HEK293T (cell line): ENCODE data around the gene ALKBH5.

Experiments used
- CTCF ChIA-PET: fragments of 350-600 bp; formaldehyde crosslinking; extraction: SDS; loops from one replicate; lab custom pipeline; 2021; ENCODE audit warnings: antibody characterized with exemption, inconsistent platforms; lab: Yijun Ruan, JAX
- POLR2A ChIA-PET: fragments of 350-600 bp; formaldehyde crosslinking; extraction: SDS; loops from one replicate; lab custom pipeline; 2020; ENCODE audit warnings: antibody characterized with exemption, inconsistent platforms; lab: Yijun Ruan, JAX
- DNase-seq: peaks from one replicate; pipeline ENCODE4 v3.0.0; 2012; ENCODE audit warnings: mixed read lengths; ENCODE audit errors: extremely low spot score
- ARNT ChIP-seq: fragments of 450-650 bp; IDR thresholded peaks from 2 replicates; pipeline ENCODE4 v1.6.1; 2017; ENCODE audit warnings: mild to moderate bottlenecking
- BHLHE40 ChIP-seq: fragments of 450-650 bp; IDR thresholded peaks from 2 replicates; pipeline ENCODE4 v1.6.1; 2016; ENCODE audit warnings: mild to moderate bottlenecking, moderate library complexity, borderline replicate concordance
- CTBP1 ChIP-seq: fragments of 450-650 bp; IDR thresholded peaks from 2 replicates; pipeline ENCODE4 v1.6.1; 2016; ENCODE audit warnings: borderline replicate concordance
- ELF4 ChIP-seq: fragments of 450-650 bp; IDR thresholded peaks from 2 replicates; pipeline ENCODE4 v1.6.1; 2017; ENCODE audit warnings: antibody characterized with exemption
- FOXA1 ChIP-seq: fragments of 450-650 bp; IDR thresholded peaks from 2 replicates; pipeline ENCODE4 v1.6.1; 2016; ENCODE audit warnings: mild to moderate bottlenecking
- FOXK2 ChIP-seq: fragments of 450-650 bp; IDR thresholded peaks from 2 replicates; pipeline ENCODE4 v1.6.1; 2016; ENCODE audit warnings: mild to moderate bottlenecking
- FOXM1 ChIP-seq: fragments of 450-650 bp; IDR thresholded peaks from 2 replicates; pipeline ENCODE4 v1.6.1; 2017; ENCODE audit warnings: mild to moderate bottlenecking, borderline replicate concordance
- HDGF ChIP-seq: fragments of 450-650 bp; IDR thresholded peaks from 2 replicates; pipeline ENCODE4 v1.6.1; 2017; ENCODE audit warnings: antibody characterized with exemption, borderline replicate concordance
- L3MBTL2 ChIP-seq: fragments of 450-650 bp; conservative IDR thresholded peaks from 2 replicates; pipeline ENCODE4 v1.6.1; 2016; ENCODE audit warnings: mild to moderate bottlenecking
- LEF1 ChIP-seq: fragments of 450-650 bp; IDR thresholded peaks from 2 replicates; pipeline ENCODE4 v1.6.1; 2017; ENCODE audit warnings: mild to moderate bottlenecking, borderline replicate concordance
- NFRKB ChIP-seq: fragments of 450-650 bp; IDR thresholded peaks from 2 replicates; pipeline ENCODE4 v1.6.1; 2016; ENCODE audit warnings: mild to moderate bottlenecking, moderate library complexity
- PKNOX1 ChIP-seq: fragments of 450-650 bp; IDR thresholded peaks from 2 replicates; pipeline ENCODE4 v1.6.1; 2016
- SP1 ChIP-seq: fragments of 450-650 bp; IDR thresholded peaks from 2 replicates; pipeline ENCODE4 v1.6.1; 2017
- SUZ12 ChIP-seq: fragments of 450-650 bp; IDR thresholded peaks from 2 replicates; pipeline ENCODE4 v1.6.1; 2016; ENCODE audit warnings: mild to moderate bottlenecking
- TARDBP ChIP-seq: fragments of 450-650 bp; IDR thresholded peaks from 2 replicates; pipeline ENCODE4 v1.6.1; 2016
- ZNF384 ChIP-seq: fragments of 450-650 bp; IDR thresholded peaks from 2 replicates; pipeline ENCODE4 v1.6.1; 2016

Gene ALKBH5

DNA sequence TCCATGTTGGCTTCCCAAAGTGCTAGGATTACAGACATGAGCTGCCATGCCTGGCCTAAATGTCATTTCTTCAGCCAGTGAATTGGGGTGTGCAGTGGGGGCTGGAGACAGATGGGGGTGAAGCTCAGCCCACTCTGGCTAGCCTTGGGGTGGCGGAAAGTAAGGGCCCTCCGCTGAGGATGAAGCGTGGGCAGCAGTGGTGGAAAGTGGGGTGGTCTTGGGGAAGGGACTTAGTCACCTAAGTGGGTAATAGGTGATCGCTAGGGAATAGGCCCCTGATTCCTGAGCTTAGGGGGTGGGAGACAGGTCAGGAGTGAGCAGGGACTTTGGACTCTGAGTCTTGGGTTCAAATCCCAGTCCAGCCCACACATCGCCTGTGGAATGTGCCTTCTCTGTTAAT is 44.0 kb downstream of the ALKBH5 start:
- POLR2A ChIA-PET, result interaction anchor here (0.6 to 1.4 kb wide), 3 partner anchors 10 to 294 kb away, joined by 3 read pairs; no protein-coding TSS in a partner anchor
- DNase-seq, result no peak
- TF ChIP-seq SUZ12 (no peak), FOXK2 (no peak), ZNF384 (no peak), FOXM1 (no peak), LEF1 (no peak), PKNOX1 (no peak), SP1 (no peak), TARDBP (no peak), BHLHE40 (no peak), FOXA1 (no peak), ELF4 (no peak), NFRKB (no peak), L3MBTL2 (no peak), ARNT (no peak), HDGF (no peak)
- CTCF ChIA-PET, result interaction anchor here (0.6 kb wide), 1 partner anchor 85 kb away, joined by 3 read pairs; no protein-coding TSS in a partner anchor

DNA sequence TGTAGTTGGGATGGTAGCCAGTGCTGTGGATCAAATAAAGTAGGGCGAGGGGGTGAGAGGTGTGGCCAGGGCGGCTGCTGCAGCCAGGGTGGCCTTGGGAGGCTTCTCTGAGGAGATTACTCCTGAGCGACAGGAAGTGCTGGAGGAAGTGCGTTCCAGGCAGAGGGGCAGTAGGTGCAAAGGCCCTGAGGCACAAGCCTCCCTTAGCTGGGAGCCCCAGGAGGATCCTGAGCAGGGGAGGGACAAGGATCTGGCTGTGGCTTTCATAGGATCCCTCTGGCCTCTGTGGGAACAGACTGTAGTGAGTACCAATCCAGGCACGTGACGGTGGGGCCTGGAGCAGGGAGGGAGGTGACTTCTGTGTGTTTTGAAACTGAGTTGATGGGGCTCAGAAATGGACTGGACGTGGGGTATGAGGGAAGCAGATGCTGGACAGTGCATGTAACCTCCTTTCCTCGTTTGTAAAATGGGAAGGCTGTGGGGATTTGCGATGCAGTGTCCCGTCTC is 44.6 kb downstream of the ALKBH5 start:
- ChIA-PET POLR2A (interaction anchor here (1.4 kb wide), 1 partner anchor 9 kb away, joined by 3 read pairs; no protein-coding TSS in a partner anchor), CTCF (no interaction called here)
- no peak for TF ChIP-seq L3MBTL2
- TF ChIP-seq CTBP1, result no peak
- TF ChIP-seq FOXA1, result no peak
- no peak for TF ChIP-seq SUZ12
- TF ChIP-seq NFRKB, result no peak
- TF ChIP-seq LEF1, result no peak
- no peak for TF ChIP-seq TARDBP
- TF ChIP-seq HDGF, result no peak
- no peak for TF ChIP-seq ARNT
- no peak for TF ChIP-seq ZNF384
- no peak for TF ChIP-seq BHLHE40
- no peak for TF ChIP-seq SP1
- TF ChIP-seq ELF4, result no peak
- no peak for TF ChIP-seq PKNOX1

GRCh38 chr17:18229254-18229653 is 45.6 kb downstream of the ALKBH5 start:
- CTCF ChIA-PET, result no interaction called here
- TF ChIP-seq CTBP1 (no peak), FOXA1 (no peak), BHLHE40 (no peak), L3MBTL2 (no peak), TARDBP (no peak), FOXM1 (no peak), LEF1 (no peak), ARNT (no peak), HDGF (no peak), FOXK2 (no peak), PKNOX1 (no peak), SP1 (no peak), ZNF384 (no peak)
- POLR2A ChIA-PET, result interaction anchor here (0.6 to 1.4 kb wide), 2 partner anchors 8 to 10 kb away, joined by 3 read pairs; no protein-coding TSS in a partner anchor
- no peak for DNase-seq

More for the DNA sequence above, 44.6 kb downstream of the ALKBH5 start:
- no peak for DNase-seq

GRCh38 chr17:18229771-18230170 is 46.1 kb downstream of the ALKBH5 start:
- ChIA-PET POLR2A (interaction anchor here (0.6 kb wide), 1 partner anchor 10 kb away, joined by 3 read pairs; no protein-coding TSS in a partner anchor), CTCF (no interaction called here)
- TF ChIP-seq CTBP1 (no peak), ARNT (no peak), TARDBP (no peak), PKNOX1 (no peak), L3MBTL2 (no peak)
- DNase-seq, result no peak

GRCh38 chr17:18230288-18231141 is 46.9 kb downstream of the ALKBH5 start:
- no peak for DNase-seq
- no peak for TF ChIP-seq HDGF
- TF ChIP-seq L3MBTL2, result no peak
- TF ChIP-seq FOXA1, result no peak
- TF ChIP-seq SP1, result no peak
- TF ChIP-seq ZNF384, result no peak
- TF ChIP-seq ARNT, result no peak
- TF ChIP-seq SUZ12, result no peak
- no peak for TF ChIP-seq BHLHE40
- no peak for TF ChIP-seq PKNOX1
- no peak for TF ChIP-seq TARDBP
- no peak for TF ChIP-seq CTBP1
- no peak for TF ChIP-seq ELF4
- TF ChIP-seq LEF1, result no peak
- TF ChIP-seq FOXK2, result no peak
- no peak for TF ChIP-seq FOXM1
- no peak for TF ChIP-seq NFRKB
- ChIA-PET POLR2A (no interaction called here), CTCF (no interaction called here)
